SK-N-SH (cell line): ENCODE measurements around the gene AIMP1. TPM values are rescaled to one million over a fixed set of nuclear protein-coding genes. Genes with fewer than 3 reads are reported as not detected.
A peak's percentile ranks its signal among the peaks of the same experiment; 100 is the strongest.

Source experiments
- CTCF ChIA-PET: fragments of 300-600, 350-600 bp; formaldehyde crosslinking; extraction: SDS; loops from one replicate; lab custom pipeline; 2021; lab: Yijun Ruan, JAX
- POLR2A ChIA-PET: fragments of 350-600 bp; sonication (Branson Sonifier 250); formaldehyde crosslinking; extraction: SDS; loops from one replicate; lab custom pipeline; 2020; ENCODE audit warnings: antibody characterized with exemption, inconsistent platforms; lab: Yijun Ruan, JAX
- DNase-seq: peaks from one replicate; pipeline ENCODE4 v3.0.0; 2012
- H2AFZ ChIP-seq: fragments of 200-600 bp; sonication (generic); 2 replicates; pipeline ENCODE4 v1.8.1; 2016; ENCODE audit warnings: antibody characterized with exemption, mild to moderate bottlenecking, low read depth
- H3F3A ChIP-seq: fragments of 200-600 bp; sonication (generic); replicated peaks from 2 replicates; pipeline ENCODE3; 2016; ENCODE audit warnings: antibody characterized with exemption, mild to moderate bottlenecking; ENCODE audit not compliant: insufficient read depth
- H3K27ac ChIP-seq, 2 experiments: fragments of 200-500 bp in 1 of 2; fragments of 200-600 bp in 1 of 2; sonication (Bioruptor generic) in 1 of 2; sonication (generic), shearing (Covaris generic) in 1 of 2; 2 replicates each; pipeline versions ENCODE4 v1.5.1 to v1.6.1; 2014 to 2016; ENCODE audit warnings: low read depth in 2 of 2, inconsistent platforms in 1 of 2, low read length in 1 of 2, mild to moderate bottlenecking in 1 of 2, mixed read lengths in 1 of 2
- H3K27me3 ChIP-seq: fragments of 200-600 bp; sonication (generic), shearing (Covaris generic); 2 replicates; pipeline ENCODE4 v1.6.1; 2016; ENCODE audit warnings: mixed run types; ENCODE audit not compliant: insufficient read depth
- H3K36me3 ChIP-seq, 2 experiments: fragments of 200-500 bp in 1 of 2; fragments of 200-600 bp in 1 of 2; sonication (Bioruptor generic) in 1 of 2; sonication (generic) in 1 of 2; replicated peaks in 1 of 2; 2 replicates each; pipeline versions ENCODE3 to v1.5.1; 2014 to 2016; ENCODE audit warnings: low read length in 1 of 2, mild to moderate bottlenecking in 1 of 2; ENCODE audit not compliant: insufficient read depth in 2 of 2, control insufficient read depth in 1 of 2
- H3K4me1 ChIP-seq, 2 experiments: fragments of 200-500 bp in 1 of 2; fragments of 200-600 bp in 1 of 2; sonication (Bioruptor generic) in 1 of 2; sonication (generic), shearing (Covaris generic) in 1 of 2; 2 replicates each; pipeline versions ENCODE4 v1.5.1 to v1.6.1; 2014 to 2016; ENCODE audit warnings: low read depth in 1 of 2, low read length in 1 of 2, mixed run types in 1 of 2; ENCODE audit not compliant: insufficient read depth in 2 of 2, control insufficient read depth in 1 of 2
- H3K4me2 ChIP-seq: fragments of 200-600 bp; sonication (generic), shearing (Covaris generic); 2 replicates; pipeline ENCODE4 v1.6.1; 2017; ENCODE audit warnings: mixed run types
- H3K4me3 ChIP-seq, 2 experiments: fragments of 200-500 bp in 1 of 2; fragments of 200-600 bp in 1 of 2; sonication (Bioruptor generic) in 1 of 2; sonication (generic), shearing (Covaris generic) in 1 of 2; 2 replicates each; pipeline versions ENCODE4 v1.5.1 to v1.8.1; 2014 to 2016; ENCODE audit warnings: low read depth in 2 of 2, inconsistent platforms in 1 of 2, low read length in 1 of 2, mild to moderate bottlenecking in 1 of 2, mixed read lengths in 1 of 2, moderate library complexity in 1 of 2
- H3K79me2 ChIP-seq: fragments of 200-600 bp; sonication (generic); 2 replicates; pipeline ENCODE4 v1.8.1; 2017; ENCODE audit warnings: mild to moderate bottlenecking; ENCODE audit not compliant: insufficient read depth
- H3K9ac ChIP-seq: fragments of 200-600 bp; sonication (generic); 2 replicates; pipeline ENCODE4 v1.6.1; 2017; ENCODE audit warnings: mixed run types
- H3K9me2 ChIP-seq: fragments of 200-600 bp; sonication (generic); 2 replicates; pipeline ENCODE4 v1.6.1; 2017; ENCODE audit warnings: mixed run types
- H3K9me3 ChIP-seq: fragments of 200-600 bp; sonication (generic); 2 replicates; pipeline ENCODE4 v1.6.1; 2017; ENCODE audit warnings: mixed run types, mild to moderate bottlenecking, moderate library complexity
- H4K20me1 ChIP-seq: fragments of 200-600 bp; sonication (generic); 2 replicates; pipeline ENCODE4 v1.6.1; 2017; ENCODE audit warnings: mild to moderate bottlenecking, mixed run types; ENCODE audit not compliant: insufficient read depth
- CHD2 ChIP-seq: fragments of 150-350 bp; IDR thresholded peaks from 2 replicates; pipeline ENCODE4 v1.6.1; 2018; ENCODE audit warnings: low read length; ENCODE audit not compliant: partially characterized antibody
- ELF1 ChIP-seq: IDR thresholded peaks from 2 replicates; pipeline ENCODE4 v1.4.0; 2012
- FOSL2 ChIP-seq: IDR thresholded peaks from 2 replicates; pipeline ENCODE4 v1.4.0; 2012; ENCODE audit warnings: low read depth, mild to moderate bottlenecking, moderate library complexity, borderline replicate concordance
- FOXJ3 ChIP-seq: sonication (generic); formaldehyde crosslinking; IDR thresholded peaks from 2 replicates; pipeline ENCODE4 v1.5.1; 2020; ENCODE audit warnings: mild to moderate bottlenecking, missing genetic modification reagents
- GABPA ChIP-seq: IDR thresholded peaks from 2 replicates; pipeline ENCODE4 v1.4.0; 2012; ENCODE audit warnings: low read depth, mild to moderate bottlenecking
- GATA2 ChIP-seq: sonication (generic); formaldehyde crosslinking; IDR thresholded peaks from 2 replicates; pipeline ENCODE4 v1.5.0; 2020; ENCODE audit warnings: mild to moderate bottlenecking, missing genetic modification reagents
- JUND ChIP-seq: IDR thresholded peaks from 2 replicates; pipeline ENCODE4 v1.4.0; 2012
- MEF2A ChIP-seq: IDR thresholded peaks from 2 replicates; pipeline ENCODE4 v1.4.0; 2012; ENCODE audit warnings: low read depth, borderline replicate concordance
- MXI1 ChIP-seq: IDR thresholded peaks from 2 replicates; pipeline ENCODE4 v1.6.1; 2012; ENCODE audit warnings: mild to moderate bottlenecking, low read depth, low read length, improper control_type of control experiment
- NFIC ChIP-seq: IDR thresholded peaks from 2 replicates; pipeline ENCODE4 v1.4.0; 2012; ENCODE audit warnings: borderline replicate concordance
- NRF1 ChIP-seq: IDR thresholded peaks from 2 replicates; pipeline ENCODE4 v1.6.1; 2012; ENCODE audit warnings: low read depth, mild to moderate bottlenecking, low read length
- RCOR1 ChIP-seq: fragments of 150-350 bp; IDR thresholded peaks from 2 replicates; pipeline ENCODE4 v1.6.1; 2017; ENCODE audit warnings: antibody characterized with exemption, low read length
- SIN3A ChIP-seq: IDR thresholded peaks from 2 replicates; pipeline ENCODE4 v1.6.1; 2012; ENCODE audit warnings: low read depth, mild to moderate bottlenecking, low read length, moderate library complexity, borderline replicate concordance
- TAF1 ChIP-seq: IDR thresholded peaks from 2 replicates; pipeline ENCODE4 v1.6.1; 2012; ENCODE audit warnings: low read depth, mild to moderate bottlenecking, low read length, moderate library complexity, borderline replicate concordance
- YY1 ChIP-seq: IDR thresholded peaks from 2 replicates; pipeline ENCODE4 v1.4.0; 2012; ENCODE audit warnings: low read depth, mild to moderate bottlenecking
- WGBS: methylation state at CpG from one replicate; pipeline ENCODE4 v1.1.6; 2017; ENCODE audit warnings: low lambda C conversion rate; 5-methylcytosine and 5-hydroxymethylcytosine counted together
- polyA plus RNA-seq, 3 experiments: library from polyadenylated mRNA; depleted of rRNA; stranded (reverse); fragments of >200 nt; gene quantifications; 2 replicates each; pipeline ENCODE4 v1.2.3, GENCODE V29; 2012
- TF ChIP-seq, protein P1 (sequence below): IDR thresholded peaks from 2 replicates; pipeline ENCODE4 v1.6.1; 2012; ENCODE audit warnings: mild to moderate bottlenecking, low read depth, low read length, moderate library complexity
- TF ChIP-seq, protein P2 (sequence below): IDR thresholded peaks from 2 replicates; pipeline ENCODE4 v1.4.0; 2012; ENCODE audit warnings: low read depth, borderline replicate concordance
- TF ChIP-seq, protein P3 (sequence below): fragments of 150-350 bp; IDR thresholded peaks from 2 replicates; pipeline ENCODE4 v1.6.1; 2016; ENCODE audit warnings: mild to moderate bottlenecking, low read depth, low read length

Gene AIMP1
- polyA plus RNA-seq, 1 of the 3 experiments (the other 2 are of a cell fraction) = 14.0 TPM

- WGBS = 0% methylated on average over 12 of the region's 13 CpGs
- POLR2A ChIA-PET = no interaction called here
These were observed 828 bp upstream of the AIMP1 start for GRCh38 chr4:106315476-106315967.

More at GRCh38 chr4:106315476-106315967, 828 bp upstream of the AIMP1 start:
- Histone ChIP-seq H3K36me3 (peaks cover 0 to 8% of the 10 kb centered on the region in 2 experiments), H3K9me3 (no peaks in the 10 kb centered on the region), H3K9ac (peak overlapping the region; percentile 92), H3K9me2 (no peaks in the 10 kb centered on the region), H3K79me2 (peaks cover 89% of the 10 kb centered on the region), H4K20me1 (no peaks in the 10 kb centered on the region), H2AFZ (peak overlapping the region; percentile 91), H3K27me3 (no peaks in the 10 kb centered on the region), H3K4me1 (peaks cover 11 to 23% of the 10 kb centered on the region in 2 experiments; a peak in 3 of 4 replicates), H3K4me3 (peak overlapping the region; percentile 98 to 99), H3K27ac (peak overlapping the region; percentile 94 to 100), H3F3A (peaks cover 26% of the 10 kb centered on the region), H3K4me2 (peak overlapping the region; percentile 94)
- DNase-seq = no peak
- CTCF ChIA-PET = interaction anchor here (0.6 to 1.2 kb wide), 3 partner anchors 49 to 1600 kb away, joined by 3 read pairs; no protein-coding TSS in a partner anchor
- TF ChIP-seq GABPA = no peak
- TF ChIP-seq, protein P1, sequence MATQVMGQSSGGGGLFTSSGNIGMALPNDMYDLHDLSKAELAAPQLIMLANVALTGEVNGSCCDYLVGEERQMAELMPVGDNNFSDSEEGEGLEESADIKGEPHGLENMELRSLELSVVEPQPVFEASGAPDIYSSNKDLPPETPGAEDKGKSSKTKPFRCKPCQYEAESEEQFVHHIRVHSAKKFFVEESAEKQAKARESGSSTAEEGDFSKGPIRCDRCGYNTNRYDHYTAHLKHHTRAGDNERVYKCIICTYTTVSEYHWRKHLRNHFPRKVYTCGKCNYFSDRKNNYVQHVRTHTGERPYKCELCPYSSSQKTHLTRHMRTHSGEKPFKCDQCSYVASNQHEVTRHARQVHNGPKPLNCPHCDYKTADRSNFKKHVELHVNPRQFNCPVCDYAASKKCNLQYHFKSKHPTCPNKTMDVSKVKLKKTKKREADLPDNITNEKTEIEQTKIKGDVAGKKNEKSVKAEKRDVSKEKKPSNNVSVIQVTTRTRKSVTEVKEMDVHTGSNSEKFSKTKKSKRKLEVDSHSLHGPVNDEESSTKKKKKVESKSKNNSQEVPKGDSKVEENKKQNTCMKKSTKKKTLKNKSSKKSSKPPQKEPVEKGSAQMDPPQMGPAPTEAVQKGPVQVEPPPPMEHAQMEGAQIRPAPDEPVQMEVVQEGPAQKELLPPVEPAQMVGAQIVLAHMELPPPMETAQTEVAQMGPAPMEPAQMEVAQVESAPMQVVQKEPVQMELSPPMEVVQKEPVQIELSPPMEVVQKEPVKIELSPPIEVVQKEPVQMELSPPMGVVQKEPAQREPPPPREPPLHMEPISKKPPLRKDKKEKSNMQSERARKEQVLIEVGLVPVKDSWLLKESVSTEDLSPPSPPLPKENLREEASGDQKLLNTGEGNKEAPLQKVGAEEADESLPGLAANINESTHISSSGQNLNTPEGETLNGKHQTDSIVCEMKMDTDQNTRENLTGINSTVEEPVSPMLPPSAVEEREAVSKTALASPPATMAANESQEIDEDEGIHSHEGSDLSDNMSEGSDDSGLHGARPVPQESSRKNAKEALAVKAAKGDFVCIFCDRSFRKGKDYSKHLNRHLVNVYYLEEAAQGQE = no peak
- TF ChIP-seq GATA2 = no peak
- no peak for TF ChIP-seq NFIC
- no peak for TF ChIP-seq FOSL2
- no peak for TF ChIP-seq JUND
- no peak for TF ChIP-seq ELF1
- no peak for TF ChIP-seq NRF1
- TF ChIP-seq, protein P2, sequence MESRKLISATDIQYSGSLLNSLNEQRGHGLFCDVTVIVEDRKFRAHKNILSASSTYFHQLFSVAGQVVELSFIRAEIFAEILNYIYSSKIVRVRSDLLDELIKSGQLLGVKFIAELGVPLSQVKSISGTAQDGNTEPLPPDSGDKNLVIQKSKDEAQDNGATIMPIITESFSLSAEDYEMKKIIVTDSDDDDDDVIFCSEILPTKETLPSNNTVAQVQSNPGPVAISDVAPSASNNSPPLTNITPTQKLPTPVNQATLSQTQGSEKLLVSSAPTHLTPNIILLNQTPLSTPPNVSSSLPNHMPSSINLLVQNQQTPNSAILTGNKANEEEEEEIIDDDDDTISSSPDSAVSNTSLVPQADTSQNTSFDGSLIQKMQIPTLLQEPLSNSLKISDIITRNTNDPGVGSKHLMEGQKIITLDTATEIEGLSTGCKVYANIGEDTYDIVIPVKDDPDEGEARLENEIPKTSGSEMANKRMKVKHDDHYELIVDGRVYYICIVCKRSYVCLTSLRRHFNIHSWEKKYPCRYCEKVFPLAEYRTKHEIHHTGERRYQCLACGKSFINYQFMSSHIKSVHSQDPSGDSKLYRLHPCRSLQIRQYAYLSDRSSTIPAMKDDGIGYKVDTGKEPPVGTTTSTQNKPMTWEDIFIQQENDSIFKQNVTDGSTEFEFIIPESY = no peak
- no peak for TF ChIP-seq CHD2
- no peak for TF ChIP-seq MXI1
- no peak for TF ChIP-seq SIN3A
- no peak for TF ChIP-seq RCOR1
- no peak for TF ChIP-seq FOXJ3 (CRISPR knock-in tag)
- TF ChIP-seq MEF2A = no peak
- TF ChIP-seq YY1 = no peak
- TF ChIP-seq, protein P3, sequence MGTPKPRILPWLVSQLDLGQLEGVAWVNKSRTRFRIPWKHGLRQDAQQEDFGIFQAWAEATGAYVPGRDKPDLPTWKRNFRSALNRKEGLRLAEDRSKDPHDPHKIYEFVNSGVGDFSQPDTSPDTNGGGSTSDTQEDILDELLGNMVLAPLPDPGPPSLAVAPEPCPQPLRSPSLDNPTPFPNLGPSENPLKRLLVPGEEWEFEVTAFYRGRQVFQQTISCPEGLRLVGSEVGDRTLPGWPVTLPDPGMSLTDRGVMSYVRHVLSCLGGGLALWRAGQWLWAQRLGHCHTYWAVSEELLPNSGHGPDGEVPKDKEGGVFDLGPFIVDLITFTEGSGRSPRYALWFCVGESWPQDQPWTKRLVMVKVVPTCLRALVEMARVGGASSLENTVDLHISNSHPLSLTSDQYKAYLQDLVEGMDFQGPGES = no peak
- TF ChIP-seq TAF1 = no peak
